ENCODE data around the gene SLIT1.

The SLIT1 gene

DNA sequence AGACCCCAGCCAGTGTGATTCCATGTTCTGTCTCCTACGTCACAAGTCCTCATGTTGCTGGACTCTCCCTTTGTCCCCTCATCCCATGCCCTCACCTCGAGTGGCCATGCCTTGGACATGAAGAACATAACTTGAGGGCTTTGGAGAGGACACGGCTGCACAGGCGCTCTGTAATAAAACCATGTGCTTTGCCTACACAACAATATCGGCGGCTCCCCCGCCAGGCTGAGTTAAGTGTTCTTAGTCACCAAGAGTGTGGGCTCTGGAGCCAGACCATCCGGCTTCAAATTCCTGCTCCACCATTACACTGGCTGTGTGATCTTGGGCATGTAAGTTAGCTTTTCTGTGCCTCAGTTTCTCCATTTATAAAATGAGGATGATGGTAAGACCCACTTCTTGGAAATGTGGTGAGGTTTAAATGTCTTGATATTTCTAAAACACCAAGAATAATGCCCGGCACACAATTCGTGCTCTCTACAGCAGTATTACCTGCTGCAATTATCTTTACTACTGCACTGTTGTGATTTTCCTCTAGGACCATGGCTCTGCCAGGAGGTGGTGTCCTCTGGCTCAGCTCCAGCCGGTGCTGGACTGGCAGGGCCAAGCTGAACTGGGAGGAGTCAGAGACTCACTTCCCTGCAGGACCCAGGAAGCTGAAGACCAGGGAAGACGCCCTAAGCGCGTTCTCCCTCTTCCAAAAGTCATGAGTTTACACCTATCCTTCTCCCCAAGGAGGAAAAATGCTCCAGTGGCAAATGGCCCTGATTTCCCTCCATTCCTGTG is 15.7 kb downstream of the SLIT1 start:
- no peak overlapping the region for H3K4me3 ChIP-seq (replicated peaks in 1 of 2; ENCODE audit: low read depth in 2 of 2, low read length in 2 of 2)
- TF ChIP-seq, protein P1, sequence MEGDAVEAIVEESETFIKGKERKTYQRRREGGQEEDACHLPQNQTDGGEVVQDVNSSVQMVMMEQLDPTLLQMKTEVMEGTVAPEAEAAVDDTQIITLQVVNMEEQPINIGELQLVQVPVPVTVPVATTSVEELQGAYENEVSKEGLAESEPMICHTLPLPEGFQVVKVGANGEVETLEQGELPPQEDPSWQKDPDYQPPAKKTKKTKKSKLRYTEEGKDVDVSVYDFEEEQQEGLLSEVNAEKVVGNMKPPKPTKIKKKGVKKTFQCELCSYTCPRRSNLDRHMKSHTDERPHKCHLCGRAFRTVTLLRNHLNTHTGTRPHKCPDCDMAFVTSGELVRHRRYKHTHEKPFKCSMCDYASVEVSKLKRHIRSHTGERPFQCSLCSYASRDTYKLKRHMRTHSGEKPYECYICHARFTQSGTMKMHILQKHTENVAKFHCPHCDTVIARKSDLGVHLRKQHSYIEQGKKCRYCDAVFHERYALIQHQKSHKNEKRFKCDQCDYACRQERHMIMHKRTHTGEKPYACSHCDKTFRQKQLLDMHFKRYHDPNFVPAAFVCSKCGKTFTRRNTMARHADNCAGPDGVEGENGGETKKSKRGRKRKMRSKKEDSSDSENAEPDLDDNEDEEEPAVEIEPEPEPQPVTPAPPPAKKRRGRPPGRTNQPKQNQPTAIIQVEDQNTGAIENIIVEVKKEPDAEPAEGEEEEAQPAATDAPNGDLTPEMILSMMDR (IDR thresholded peaks at IDR 0.05; ENCODE audit: low read depth, low read length): no peak
- no peak for DNase-seq (ENCODE audit: low read depth in 2 of 2)

DNA sequence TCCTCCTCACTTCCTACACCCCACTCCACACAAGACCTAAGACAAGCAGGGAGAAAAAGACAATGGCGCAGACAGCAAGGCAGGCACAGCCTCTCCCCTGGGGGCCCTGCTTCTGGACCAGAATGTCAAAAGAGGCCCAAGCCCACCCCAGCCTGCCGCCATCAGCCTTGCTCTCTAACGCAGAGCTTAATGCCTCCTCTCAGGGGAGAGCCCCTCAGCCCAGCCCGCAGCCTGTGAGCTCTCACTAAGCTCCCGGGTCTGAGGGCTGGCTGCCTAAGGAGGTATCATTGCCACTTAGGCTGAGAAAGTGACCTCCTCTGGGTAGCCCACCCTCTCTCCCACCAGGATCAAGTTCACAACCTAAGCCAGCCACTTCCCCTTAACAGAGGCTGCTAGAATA is 16.7 kb downstream of the SLIT1 start:
- no peak for DNase-seq (ENCODE audit: low read depth in 2 of 2)
- TF ChIP-seq, protein P1 (IDR thresholded peaks at IDR 0.05; ENCODE audit: low read depth, low read length): no peak
- no peak overlapping the region for H3K4me3 ChIP-seq (replicated peaks in 1 of 2; ENCODE audit: low read depth in 2 of 2, low read length in 2 of 2)

DNA sequence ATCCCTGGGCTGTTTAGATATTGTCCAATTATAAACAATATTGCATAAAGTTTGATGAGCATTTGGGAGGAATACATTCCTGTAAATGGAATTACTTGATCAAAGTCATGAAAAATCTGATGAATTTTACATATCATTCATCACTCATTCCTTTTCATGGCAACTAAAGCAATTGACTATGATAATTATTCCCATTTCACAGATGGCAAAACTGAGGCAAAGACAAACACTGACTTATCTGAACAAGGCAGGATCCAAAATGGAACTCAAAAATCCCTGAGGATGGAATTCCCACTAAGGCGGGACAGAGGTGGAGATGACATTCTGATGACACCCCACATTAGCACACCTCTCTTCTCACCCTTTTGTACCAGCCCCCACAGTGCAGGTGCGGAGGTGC is 17.1 kb downstream of the SLIT1 start:
- DNase-seq (ENCODE audit: low read depth in 2 of 2): no peak

DNA sequence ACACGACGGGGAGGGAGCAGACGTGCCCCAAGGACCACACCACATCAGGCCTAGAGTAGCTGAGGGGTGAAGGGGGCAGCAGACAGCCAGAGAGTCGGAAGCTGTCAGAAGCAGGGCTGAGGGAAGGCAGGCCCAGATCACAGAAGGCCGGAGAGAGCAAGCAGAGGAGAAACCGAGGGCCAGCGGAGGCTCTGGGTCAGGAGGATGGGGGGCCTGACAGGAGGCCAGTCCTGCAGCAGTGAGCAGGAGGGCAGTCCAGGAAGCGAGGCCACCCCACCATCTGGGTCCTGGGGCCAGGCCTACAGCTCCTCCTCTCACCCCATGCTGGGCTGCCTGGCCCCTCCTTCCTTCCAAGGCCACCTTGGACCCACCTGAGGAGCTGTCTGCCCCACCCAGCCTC is 20.3 kb downstream of the SLIT1 start:
- DNase-seq (ENCODE audit: low read depth in 2 of 2): no peak
- TF ChIP-seq, protein P1 (IDR thresholded peaks at IDR 0.05; ENCODE audit: low read depth, low read length): no peak

More for the DNA sequence above, 17.1 kb downstream of the SLIT1 start:
- TF ChIP-seq, protein P1 (IDR thresholded peaks at IDR 0.05; ENCODE audit: low read depth, low read length): no peak
- H3K4me3 ChIP-seq (replicated peaks in 1 of 2; ENCODE audit: low read depth in 2 of 2, low read length in 2 of 2): no peak overlapping the region

DNA sequence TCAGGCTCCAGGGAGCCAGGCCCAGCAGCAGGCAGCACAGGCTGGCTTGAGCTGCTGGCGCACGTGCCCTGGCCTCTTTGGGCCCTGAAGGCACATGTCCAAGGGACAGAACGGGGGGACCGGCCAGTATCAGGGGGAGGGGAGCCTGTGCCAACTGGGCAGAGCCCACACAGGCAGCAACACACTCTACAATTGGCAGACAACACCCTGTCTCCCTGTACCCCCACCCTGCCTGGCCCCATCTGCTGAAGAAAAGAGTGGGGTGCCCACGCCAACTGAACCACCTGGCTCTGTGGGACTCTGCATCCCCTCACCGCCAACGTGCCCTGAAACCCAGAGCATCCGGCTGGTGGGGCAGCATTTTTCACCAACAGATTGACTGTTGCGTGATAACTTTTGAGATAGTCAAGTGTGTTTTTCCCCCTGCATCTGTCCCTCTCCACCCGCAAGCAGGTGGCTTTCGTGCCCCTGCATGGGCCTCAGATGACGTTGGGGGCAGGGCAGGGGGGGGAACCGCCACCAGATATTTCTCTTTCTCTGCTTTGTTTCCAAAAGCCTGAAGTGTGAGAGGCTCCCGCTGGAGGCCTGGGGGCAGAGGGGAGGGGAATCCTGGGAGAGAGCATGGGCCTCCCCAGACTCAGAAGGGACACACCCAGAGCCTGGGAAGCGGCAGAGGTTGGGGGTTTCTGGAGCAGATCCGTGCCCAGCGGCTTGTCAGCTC is 21.8 kb downstream of the SLIT1 start:
- no peak for DNase-seq (ENCODE audit: low read depth in 2 of 2)
- no peak overlapping the region for H3K4me3 ChIP-seq (replicated peaks in 1 of 2; ENCODE audit: low read depth in 2 of 2, low read length in 2 of 2)
- TF ChIP-seq, protein P1 (IDR thresholded peaks at IDR 0.05; ENCODE audit: low read depth, low read length): no peak

More for the DNA sequence above, 20.3 kb downstream of the SLIT1 start:
- H3K4me3 ChIP-seq (replicated peaks in 1 of 2; ENCODE audit: low read depth in 2 of 2, low read length in 2 of 2): no peak overlapping the region

DNA sequence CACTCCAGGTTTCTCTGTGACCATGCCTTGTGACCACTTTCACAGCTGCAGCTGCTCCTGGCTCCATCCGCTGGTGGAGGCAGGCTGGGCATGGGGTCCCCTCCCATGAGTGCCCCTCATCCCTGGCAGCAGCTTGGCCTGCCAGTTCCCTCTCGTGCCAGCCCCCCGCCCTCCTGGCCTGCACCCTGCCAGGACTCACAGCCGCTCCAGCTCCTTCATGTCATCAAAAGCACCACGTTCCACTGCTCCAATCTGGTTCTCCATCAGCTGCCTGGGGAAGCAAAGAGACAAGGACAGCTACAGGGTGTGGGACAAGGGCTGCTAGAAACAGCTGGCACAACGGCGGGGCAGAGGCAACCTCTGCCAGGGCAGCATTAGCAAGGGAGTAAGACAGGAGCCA is 22.6 kb downstream of the SLIT1 start:
- TF ChIP-seq, protein P1 (IDR thresholded peaks at IDR 0.05; ENCODE audit: low read depth, low read length): no peak

More for the DNA sequence above, 22.6 kb downstream of the SLIT1 start:
- DNase-seq (ENCODE audit: low read depth in 2 of 2): no peak
- H3K4me3 ChIP-seq (replicated peaks in 1 of 2; ENCODE audit: low read depth in 2 of 2, low read length in 2 of 2): no peak overlapping the region
